ENCODE results near the gene ZRSR2.

The ZRSR2 gene

DNA sequence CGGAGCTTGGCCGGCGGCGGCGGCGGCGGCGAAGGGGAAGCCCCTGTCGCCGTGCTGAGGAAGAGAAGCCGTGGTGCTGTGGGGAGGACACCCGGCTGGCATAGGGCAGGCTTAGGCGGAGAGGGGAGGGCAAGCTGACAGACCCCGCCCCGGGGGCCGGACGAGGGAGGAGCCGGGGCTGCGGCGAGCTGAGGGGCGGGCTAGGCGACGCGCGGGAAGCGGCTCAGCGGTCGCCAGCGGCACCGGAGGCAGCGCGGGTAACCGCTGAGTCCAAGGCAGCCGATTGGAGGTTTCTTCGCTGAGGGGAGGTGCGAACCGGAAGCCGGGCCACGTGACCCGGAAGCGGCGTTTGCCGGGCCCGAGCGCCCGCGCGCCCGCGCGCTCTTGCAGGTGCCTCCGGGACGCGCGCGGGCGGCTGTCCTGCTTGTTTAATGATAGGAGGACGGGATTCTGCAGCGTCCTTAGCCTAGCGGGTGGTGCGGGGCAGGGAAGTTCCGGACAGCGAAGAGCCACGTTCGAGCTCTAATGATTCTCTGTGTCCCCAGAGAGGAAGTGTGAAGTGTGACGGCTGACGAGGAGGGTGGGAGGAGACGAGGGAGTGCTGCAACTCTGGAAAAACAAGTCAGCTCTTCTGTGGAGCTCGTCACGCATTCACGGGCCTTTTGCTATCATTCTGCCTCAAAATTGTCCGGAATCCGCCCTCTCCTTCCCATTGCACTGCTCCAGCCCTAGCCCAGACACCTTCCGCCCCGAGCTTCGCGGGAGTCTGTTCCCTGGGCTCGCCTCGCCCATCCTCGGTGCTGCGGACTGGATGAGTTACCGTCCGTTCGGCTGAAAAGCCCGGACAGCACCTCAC is 64.7 kb downstream of the ZRSR2 start, which contains the start of gene AP1S2:
Gene AP1S2 (minus strand): TSS at position 102 of the 856 bp plus-strand sequence. CDS start 2,289 bp downstream, outside the sequence.
- DNase-seq = peak; percentile 56

DNA sequence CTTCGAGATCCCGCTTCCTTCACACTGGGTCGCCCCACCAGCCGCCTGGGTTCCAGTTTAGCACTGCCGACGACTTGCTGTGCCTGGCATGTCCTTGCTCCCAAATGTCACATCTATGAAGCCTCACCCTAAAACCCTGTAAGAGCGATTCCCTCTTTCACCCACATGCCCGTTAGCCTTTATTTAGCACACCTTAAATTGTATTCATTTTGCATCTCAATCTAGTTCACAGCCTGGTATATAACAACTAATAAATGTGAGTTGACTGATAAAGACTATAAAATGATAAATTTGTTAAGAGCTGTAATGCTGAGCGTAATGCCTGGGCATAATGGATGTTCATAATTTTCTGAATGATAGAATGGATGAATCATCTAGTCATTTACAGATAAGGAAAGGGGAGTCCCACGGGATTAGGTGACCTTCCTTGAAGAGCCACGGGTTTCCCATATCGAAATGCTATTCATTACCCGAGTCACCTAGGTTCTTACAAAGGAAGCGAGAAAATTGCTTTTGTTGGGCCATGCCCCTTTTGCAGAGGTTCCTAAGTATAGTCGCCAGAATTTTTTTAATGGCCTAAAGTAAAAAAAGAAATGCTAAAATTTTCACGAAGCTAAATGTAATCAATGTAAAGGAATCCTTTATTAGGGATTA is 65.4 kb downstream of the ZRSR2 start:
- DNase-seq = peak; percentile 6

DNA sequence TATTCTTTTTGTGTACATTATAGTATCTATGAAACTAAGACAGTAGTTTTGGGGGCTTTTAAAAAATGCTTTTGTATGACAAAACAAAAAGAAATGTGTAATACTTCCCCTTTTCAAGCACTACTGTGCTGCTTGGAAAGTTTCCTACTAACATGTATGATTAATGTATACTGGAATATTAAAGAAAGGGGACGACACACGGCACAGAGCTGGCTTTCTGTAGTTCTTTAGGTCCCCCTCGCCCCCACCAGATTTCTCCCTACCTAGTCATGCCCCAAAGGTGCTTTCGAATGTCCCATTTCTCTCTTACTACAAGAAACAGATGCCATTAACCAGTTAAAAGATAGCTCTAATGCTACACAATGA is 65.9 kb downstream of the ZRSR2 start:
- DNase-seq = peak; percentile 32

DNA sequence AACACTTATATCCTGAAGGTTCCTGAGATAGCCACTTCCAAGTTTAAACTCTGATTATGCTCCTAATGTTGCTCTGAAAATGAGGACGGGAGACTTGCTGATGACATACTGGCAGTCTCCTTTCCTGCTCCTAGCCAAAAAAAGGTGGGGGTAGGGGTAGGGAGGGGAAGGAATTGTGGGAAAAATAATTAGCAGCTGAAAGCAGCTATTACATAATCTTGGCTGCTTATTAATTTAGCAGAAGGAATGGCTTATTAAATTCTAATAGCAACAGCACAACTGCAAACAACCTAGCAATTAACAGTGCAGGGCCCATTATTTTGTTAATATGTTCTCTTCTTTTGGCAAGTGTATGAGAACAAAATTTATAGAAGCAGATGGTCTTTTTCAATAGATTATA is 66.4 kb downstream of the ZRSR2 start:
- DNase-seq = peak; percentile 32

DNA sequence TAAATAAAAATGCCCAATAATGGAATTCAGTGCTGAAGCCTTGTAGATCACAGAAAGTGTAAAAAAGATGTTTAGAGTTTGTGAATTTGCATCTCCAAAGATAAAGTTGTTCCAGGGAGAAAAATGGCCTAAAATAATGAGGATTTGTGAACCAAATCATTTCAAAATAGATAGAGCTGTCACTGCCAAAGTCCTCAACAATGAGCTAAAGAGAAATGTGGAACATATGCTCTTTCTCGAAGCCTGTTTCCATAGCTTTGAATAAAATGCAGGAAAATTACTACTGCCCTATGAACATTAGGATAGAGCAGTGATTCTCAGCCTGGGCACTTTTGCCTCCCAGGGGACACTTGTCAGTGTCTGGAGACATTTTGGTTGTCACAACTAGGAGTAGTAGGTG is 67.8 kb downstream of the ZRSR2 start:
- no peak for DNase-seq

DNA sequence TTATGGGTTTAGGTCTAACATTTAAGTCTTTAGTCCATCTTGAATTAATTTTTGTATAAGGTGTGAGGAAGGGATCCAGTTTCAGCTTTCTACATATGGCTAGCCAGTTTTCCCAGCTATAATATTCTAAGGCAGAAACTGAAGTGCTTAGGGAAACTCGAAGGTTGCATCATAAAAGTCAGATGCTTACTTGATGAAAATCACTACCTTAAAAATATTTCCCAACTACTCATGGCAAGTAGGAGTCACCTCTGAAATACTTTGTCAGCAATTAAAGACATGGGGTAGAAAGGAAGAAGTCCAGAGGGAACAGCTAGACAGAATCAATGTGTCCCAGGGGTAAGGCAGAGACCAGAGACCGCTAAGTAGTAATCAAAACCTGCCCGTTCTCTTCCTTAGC is 70.6 kb downstream of the ZRSR2 start:
- DNase-seq = no peak

DNA sequence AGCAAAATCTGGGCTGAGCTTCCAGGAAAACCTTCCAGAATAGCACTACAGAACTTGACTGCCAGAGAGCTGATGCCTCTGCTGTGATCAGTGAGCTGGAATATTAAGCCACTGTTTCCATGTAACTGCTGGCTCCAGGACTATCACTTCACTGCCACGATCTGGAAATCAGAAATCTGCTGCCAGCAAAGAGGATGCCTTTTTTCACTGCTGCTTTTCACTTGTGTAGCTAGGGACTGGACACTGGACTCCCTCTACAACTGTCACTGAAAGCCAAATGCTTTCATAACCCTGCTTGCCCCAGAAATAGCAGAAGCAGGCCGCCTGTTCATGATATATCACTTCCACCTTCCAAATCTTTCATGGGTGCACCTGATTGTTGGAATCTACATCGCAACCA is 73.7 kb downstream of the ZRSR2 start:
- no peak for DNase-seq

DNA sequence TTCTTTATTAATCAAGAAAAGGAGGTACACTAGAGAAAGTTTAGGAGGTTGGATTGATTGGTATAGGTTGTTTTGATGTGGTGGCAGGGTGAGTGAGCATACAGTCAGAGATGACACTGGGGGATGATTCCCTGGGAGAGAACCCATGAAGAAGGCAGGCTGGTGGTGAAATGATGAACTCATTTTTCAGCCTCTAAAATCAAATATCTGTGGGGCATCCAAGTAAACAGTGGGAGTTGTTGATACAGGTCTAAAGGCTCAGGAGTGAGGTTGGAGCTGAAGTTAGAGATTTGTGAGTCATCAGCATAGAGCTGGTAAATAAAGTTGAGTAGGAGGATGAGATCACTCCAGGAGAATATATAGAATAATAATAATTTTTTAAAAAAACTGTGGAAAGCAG is 74.3 kb downstream of the ZRSR2 start:
- DNase-seq = no peak

DNA sequence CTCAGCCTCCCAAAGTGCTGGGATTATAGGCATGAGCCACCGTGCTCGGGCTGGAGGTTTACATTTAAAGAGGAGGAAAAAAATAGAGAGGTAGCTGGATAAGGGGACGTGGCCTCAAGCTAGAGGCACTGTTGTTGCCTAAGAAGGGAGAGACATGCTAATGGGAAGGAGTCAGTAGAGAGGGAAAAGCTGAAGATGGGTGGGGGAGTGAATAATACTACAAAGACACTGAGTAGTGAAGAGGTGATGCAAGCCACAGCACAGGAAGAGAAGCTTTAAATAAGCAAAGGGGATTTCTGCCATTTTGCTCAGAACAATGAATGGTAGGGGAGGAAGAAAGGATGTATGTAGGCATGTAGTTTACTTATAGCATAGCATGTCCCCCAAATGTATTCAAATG is 75.9 kb downstream of the ZRSR2 start:
- DNase-seq = no peak

DNA sequence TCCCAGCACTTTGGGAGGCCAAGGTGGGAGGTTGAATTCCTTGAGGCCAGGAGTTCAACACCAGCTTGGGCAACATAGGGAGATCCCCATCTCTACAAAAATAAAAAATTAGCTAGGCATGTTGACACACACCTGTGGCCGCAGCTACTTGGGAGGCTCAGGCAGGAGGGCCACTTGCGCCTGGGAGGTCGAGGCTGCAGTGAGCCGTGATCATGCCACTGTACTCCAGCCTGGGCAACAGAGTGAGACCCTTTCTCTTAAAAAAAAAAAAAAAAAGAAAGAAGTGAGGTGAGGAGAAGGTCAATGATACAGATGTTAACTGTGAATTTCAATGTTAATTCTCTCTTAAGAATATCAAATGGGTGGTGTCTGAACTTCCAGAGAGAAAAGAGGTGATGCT is 79.4 kb downstream of the ZRSR2 start:
- no peak for DNase-seq

DNA sequence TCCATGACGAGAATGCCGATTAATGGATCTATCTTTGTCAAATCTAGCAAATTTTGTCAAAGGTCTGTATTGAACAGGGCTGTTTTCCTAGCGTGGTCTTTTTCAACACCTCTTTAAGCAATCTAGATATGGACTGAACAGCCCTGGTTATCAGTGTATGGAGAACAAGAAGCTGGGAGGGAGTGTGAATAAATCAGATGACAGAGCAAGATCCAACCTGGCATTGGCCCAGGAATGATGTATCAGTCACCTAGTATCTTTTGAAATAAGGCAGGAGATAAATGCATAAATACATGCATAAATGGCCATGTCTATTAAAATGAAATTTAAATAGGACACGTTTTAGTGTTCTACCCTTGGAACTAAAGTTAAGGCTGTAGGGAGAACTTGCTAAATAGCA is 80.0 kb downstream of the ZRSR2 start:
- no peak for DNase-seq

Data from NCI-H1694 treated with DMSO at 0.1 percent for 48 hours (cell line).